ENCODE data around the gene WDR36.

DNA sequence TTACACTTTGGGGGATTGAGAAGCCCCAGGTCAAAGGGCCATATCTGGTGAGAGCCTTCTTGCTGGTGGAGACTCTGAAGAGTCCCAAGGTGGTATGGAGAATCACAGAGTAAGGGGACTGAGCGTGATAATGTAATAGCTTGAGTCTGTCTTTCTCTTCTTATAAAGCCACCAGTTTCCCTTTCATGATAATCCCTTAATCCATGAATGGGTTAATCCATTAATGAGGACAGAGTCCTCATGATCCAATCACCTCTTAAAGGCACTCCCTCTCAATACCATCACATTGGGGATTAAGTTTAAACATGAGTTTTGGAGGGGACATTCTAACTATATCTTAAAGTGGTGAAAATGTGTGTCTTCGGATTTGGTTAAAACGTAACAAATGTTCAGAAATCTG is 21.5 kb downstream of the WDR36 start:
- TF ChIP-seq, protein P1, sequence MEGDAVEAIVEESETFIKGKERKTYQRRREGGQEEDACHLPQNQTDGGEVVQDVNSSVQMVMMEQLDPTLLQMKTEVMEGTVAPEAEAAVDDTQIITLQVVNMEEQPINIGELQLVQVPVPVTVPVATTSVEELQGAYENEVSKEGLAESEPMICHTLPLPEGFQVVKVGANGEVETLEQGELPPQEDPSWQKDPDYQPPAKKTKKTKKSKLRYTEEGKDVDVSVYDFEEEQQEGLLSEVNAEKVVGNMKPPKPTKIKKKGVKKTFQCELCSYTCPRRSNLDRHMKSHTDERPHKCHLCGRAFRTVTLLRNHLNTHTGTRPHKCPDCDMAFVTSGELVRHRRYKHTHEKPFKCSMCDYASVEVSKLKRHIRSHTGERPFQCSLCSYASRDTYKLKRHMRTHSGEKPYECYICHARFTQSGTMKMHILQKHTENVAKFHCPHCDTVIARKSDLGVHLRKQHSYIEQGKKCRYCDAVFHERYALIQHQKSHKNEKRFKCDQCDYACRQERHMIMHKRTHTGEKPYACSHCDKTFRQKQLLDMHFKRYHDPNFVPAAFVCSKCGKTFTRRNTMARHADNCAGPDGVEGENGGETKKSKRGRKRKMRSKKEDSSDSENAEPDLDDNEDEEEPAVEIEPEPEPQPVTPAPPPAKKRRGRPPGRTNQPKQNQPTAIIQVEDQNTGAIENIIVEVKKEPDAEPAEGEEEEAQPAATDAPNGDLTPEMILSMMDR (IDR thresholded peaks at IDR 0.05) = no peak
- TF ChIP-seq POLR2A (IDR thresholded peaks at IDR 0.05) = no peak

All from adrenal gland (tissue), 5 donors.